GM18873 (cell line): ENCODE measurements around the gene GJB5.
"Not testable (repeated sequence)": the region's sequence is repeated elsewhere in the genome, so short reads cannot be mapped to it uniquely, and the experiment has no call there.

ENCODE experiments used
- ATAC-seq: cut with Tn5 transposase; IDR thresholded peaks from one replicate; pipeline ENCODE4 v1.9.1; 2021; ENCODE audit warnings: mild to moderate bottlenecking, moderate library complexity, moderate number of reproducible peaks; ENCODE audit not compliant: unreplicated experiment, low FRiP score

Gene GJB5

DNA sequence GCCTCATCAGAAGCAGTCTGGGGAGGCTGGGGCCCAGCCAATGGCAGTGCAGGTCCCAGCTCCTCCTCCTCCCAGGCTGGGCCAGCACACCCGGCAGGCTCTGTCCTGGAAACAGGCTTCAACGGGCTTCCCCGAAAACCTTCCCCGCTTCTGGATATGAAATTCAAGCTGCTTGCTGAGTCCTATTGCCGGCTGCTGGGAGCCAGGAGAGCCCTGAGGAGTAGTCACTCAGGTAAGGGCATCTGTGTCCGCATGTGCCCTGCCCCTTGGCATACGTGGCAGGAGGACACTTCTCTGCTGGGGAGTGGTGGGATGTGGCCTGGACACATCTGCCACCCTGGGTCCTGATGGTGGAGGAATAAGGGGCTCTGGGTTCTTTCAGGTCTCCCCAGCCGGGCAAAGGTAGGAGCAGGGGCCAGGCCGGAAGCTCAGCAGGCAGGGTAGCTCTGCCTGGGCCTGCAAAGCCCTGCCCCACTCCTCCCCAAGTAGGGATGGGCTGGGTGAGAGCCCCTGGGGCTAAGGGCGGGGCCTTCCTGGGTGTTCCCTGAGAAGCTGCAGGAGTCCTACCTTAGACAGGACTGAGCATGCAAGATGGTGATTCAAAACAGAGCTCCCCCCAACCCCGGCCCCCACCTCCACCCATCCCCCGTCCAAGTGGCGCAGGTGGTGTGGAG, at the start of gene GJB5:
Gene GJB5, plus strand, starts transcription at position 84 of the 674 bp plus-strand sequence. CDS start 2,284 bp downstream, outside the sequence.
- ATAC-seq = no peak

GRCh38 chr1:34705077-34705476, 49.8 kb upstream of the GJB5 start:
- ATAC-seq = no peak

DNA sequence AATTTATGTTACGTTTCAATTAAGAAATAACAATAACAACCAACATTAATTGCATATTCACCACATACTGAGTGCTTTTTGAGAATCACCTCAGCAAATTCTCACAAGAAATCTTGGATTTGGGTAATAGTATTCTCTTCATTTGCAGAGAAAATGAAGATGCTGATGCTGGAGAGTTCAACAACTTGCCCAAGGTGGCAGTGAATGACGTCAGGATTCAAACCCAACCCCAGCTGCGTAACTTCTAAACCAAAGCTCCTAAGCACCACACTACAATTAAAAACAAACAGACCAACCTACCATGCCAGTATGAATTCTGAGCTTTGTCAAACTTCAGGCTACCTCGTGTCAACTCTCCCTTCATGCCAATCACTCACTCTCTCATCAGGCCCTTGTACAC, 46.7 kb upstream of the GJB5 start:
- no peak for ATAC-seq

DNA sequence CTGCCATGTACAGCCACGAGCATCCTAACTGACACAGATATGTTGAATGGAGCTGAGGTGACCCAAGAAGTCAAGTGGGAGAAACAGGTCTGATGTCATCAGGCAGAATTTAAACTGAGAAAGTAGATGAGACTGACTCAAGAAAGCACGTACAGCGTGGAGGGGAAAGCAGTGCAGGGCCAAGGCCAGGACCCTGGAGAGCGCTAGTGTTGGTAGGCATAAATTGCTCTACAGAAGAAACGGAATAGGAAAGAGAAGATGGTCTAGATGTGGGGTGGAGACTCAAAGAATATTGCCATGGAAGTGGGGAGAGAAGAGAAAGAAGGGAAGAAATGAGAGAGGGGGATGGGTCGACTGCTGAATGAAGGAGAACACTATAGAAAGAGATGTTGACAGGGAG, 45.3 kb upstream of the GJB5 start:
- ATAC-seq = no peak

DNA sequence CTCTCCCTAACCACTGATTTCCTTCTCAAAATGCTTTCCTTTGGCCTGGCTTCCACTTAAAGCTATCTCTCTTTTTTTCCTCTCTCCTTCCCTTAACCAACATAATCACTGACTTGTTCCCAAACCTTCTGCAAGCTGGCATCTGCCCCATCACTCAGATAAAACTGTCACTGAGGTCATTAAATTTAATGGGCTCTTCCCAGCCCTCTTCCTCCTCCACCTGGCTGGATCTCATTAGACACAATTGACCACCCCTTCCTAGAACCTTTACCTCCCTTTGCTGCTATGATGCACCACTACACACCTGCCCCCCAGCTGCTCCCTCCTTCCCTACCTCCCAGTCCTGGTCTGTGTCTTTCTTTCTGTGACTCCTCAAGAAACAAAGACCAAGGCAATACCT, 44.0 kb upstream of the GJB5 start:
- ATAC-seq = no peak

DNA sequence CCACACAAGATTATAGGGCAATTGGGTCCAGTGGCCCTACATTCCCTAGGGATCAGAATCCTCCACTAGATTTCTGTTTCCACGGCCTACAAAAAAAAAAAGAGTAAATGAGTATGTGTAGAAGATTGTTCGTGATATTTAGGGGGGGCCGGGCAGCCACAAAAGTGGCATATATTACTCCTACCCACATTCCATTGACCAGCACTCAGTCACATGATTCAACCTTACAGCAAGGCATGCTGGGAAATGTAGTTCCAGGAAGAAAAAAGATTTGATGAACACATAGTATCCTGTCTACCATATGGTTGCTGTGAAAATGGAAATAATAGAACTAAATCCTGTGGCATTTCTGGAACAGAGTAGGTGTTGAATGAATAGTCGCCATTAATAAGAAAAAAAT, 43.4 kb upstream of the GJB5 start:
- no peak for ATAC-seq

- no peak for ATAC-seq
These were observed 42.7 kb upstream of the GJB5 start for GRCh38 chr1:34712007-34712688.

DNA sequence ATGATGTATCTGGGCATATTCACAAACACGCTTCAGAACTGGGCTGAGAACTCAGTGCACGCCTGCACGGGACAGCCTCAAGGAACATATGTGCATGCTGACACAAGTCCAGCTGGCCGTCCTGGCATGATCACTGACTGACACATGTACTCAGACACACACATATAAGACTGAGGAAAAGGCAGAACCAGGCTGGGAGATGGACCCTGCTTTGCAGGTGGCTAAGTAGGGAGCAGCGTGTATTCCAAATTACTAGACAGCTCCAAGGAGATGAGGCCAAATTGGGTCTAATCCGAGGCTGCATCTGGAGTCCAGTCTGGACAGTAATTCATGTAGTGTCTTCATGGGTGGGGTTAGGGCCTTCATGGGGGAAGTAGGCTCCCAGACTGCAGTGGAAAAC, 41.4 kb upstream of the GJB5 start:
- no peak for ATAC-seq

GRCh38 chr1:34714386-34714785, 40.5 kb upstream of the GJB5 start:
- no peak for ATAC-seq

- ATAC-seq = no peak
These were observed 39.7 kb upstream of the GJB5 start for GRCh38 chr1:34715139-34715538.

DNA sequence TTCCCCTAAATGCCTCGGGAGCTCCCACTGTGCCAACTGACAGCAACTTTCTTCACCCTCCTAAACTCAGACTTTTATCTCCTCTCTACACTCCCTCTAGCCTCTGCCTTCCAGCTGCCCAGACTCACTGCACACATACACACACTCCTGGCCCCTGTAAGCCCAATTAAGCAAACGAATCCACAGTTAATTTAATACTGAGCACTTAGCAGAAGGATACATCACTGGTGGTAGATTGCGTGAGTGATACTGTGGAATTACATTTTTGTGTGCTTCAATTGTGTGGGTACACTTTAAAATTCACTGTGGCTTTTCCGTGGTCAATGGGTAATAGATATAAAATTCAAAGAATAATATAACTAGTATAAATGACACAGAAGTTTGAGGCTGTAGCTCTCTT, 33.6 kb upstream of the GJB5 start:
- ATAC-seq = no peak

DNA sequence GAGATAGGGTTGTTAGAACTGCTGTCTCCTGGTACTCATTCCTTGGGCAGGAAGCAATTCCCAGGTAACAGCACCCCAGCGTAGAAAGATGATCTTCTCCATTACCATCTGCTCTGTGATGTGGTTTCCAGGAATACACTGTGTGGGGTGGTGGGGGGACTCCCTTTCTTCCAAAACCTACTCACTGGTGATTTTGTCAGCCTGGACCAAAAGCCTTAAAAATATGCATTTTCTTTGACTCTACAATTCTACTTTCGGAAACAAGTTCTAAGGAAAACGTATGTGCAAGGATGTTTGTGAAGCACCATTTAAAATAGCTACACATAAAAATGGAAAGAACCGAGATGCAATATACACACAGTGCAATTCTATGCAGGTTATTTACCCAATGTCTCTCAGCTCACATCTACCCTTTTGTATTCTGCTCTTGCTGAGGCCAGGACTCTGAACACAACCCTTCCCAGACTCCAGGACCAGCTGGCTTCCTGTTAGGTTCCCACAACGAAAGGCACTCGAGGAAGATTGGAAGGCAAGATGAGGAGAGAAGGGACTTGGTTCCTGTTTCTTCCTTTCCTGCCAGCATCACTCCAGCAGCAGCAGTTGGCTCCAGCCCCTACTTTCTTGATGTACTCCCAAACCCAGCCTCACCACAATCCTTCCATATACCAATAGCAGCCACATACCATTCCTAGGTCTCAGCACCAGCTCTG, 33.0 kb upstream of the GJB5 start:
- ATAC-seq = no peak

DNA sequence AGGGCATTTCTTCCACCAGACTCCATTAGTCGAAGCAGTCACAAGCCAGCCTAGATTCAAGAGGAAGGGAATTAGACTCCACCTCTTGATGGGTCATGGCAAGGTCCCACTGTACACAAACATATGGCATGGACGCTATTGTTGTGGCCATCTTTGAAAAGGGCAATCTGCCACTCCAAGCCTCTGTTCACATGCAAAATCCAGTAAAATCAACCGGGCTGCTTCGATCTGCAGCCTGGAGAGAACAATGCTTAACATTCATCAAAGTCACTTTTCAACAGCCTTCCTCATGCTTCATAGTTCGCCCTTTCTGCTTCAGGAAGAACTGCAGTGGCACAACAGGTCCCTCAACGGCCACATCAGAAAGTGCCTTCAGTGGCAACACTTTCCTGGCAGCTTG, 28.0 kb upstream of the GJB5 start:
- ATAC-seq = no peak

- no peak for ATAC-seq
These were observed 24.4 kb upstream of the GJB5 start for GRCh38 chr1:34730485-34730884.

- not testable (repeated sequence) for ATAC-seq
These were observed 22.0 kb upstream of the GJB5 start for GRCh38 chr1:34732831-34733230.

DNA sequence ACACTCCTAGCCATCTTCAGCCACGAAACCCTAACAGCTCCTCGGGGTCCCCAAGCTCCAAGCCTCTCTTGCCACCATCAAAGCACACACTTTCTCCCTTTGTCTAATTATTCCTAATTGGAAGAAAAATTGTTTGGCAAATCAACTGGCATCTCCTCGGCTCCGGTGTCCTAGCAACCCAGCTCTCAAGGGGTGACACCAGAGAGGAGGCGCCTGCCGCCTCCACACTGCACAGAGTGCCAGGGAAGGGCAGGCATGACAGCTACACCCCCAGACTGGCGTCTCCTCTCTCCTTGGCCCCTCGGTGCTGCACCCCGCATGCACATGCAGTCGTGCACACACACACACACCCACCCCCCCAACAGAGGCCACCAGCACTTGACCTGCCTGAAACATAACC, 18.2 kb upstream of the GJB5 start:
- no peak for ATAC-seq

- not testable (repeated sequence) for ATAC-seq
These were observed 17.6 kb upstream of the GJB5 start for GRCh38 chr1:34737236-34737635.

DNA sequence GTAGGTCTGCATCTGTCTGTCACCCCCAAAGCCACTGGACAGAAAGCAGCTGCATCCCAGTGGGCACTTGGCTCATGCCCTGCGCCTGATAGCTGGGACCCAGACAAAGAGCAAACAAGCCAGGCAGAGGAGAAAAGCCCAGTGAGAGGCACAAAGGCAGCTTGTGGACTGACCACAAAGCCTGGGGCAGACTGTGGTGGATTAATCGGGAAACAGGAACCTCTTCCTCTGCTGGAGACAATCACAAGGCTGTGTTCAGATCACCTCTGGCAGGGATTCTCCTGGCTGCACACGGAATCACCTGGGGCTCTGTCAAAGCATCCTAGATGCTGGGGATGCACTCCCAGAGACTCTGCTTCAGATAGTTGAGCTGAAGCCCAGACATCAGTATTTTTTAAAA, 15.2 kb upstream of the GJB5 start:
- no peak for ATAC-seq

DNA sequence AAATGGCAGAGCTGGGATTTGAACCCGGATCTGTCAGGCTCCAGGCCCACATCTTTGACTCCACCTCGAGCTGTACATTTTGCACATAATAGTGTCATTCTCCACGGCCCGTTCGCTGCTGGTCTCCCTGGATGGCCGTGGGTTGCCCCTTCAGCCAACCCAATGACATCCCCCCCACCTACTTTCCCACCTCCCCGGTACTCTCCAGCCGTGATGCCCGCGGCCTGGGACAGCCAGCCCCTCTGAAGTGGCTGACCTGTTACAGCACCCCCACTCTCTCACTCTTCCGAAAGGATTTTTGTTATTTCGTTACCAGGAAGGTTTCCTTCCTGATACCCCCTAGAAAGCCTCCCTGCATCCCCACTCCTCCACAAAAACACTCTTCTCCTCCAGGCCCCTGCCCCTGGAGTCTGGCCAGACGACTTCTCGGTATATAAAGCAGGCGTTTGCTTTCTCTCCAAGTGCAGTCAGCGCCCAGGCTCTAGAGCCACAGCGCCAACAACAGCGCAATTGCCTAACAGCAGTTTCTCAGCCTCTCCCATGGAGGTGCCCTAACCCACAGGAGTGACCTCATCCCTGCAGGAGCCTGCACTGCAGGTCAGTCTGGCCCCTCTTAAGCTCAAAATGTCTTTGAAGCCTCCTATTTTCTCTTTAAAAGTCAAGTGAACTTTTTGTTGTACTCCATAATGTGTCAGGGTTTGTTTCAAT, 14.5 kb upstream of the GJB5 start:
- no peak for ATAC-seq

DNA sequence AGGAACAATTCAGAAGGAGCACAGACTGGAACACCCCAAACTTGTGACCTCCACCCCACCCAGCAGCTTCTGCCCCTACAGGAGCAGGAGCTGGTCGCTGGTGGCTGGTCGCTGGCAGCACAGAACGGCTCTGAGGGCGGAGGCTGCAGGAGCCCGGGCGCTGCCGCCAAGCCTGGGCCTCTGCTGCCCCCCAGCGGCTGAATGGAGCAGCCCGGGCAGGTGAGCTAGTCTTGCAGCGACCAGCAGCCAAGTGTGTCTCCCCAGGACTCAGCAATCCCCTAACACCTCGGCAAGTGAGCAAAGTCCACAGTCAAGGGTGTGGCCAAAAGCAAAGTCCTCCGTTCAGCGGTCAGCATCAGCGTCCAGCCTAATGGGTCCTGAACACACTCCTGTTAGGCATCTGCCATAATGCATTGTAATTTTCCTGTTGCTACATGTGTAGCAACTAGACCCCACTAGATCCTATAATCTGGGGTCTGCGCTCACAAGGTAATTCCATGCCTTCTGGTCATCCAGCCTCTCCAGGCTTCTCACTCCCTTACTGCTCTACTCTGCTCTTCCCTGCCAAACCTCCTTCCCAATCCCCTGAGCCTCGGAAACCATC, 12.1 kb upstream of the GJB5 start:
- ATAC-seq = no peak

DNA sequence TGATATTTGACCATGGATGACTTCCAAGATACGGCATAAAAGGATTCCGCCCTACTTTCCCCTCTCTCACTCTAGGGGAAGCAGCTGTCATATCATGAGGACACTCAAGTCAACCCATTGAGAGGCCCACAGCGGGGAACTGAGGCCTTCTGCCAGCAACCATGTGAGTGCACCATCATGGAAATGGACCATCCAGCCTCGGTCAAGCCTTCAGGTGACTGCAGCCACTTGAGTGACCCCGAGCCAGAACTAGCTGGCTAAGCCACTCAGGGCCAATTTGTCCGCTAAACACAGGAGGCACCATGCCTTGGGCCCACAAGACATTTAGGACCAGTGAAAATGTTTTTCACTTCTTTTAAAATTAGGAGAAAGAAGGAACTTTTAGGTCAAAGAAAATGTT, 11.1 kb upstream of the GJB5 start:
- ATAC-seq = no peak
